HuH-7 (cell line): ENCODE data around the gene FBXL15.
A peak's percentile ranks its signal among the peaks of the same experiment; 100 is the strongest.
"Not testable (repeated sequence)": the region's sequence is repeated elsewhere in the genome, so short reads cannot be mapped to it uniquely, and the experiment has no call there.

ENCODE experiments used
- DNase-seq: peaks from one replicate; pipeline ENCODE4 v3.0.0; 2011; ENCODE audit warnings: low spot score

The FBXL15 gene

GRCh38 chr10:102431452-102432124 is 11.0 kb downstream of the FBXL15 start:
- no peak for DNase-seq

GRCh38 chr10:102432162-102432950 is 11.7 kb downstream of the FBXL15 start, which contains the start of gene CUEDC2:
Gene CUEDC2 (minus strand): TSS chr10:102432574. CDS start chr10:102425188, 7,386 bp downstream.
- DNase-seq, result peak; percentile 90

GRCh38 chr10:102433619-102434046 is 13.0 kb downstream of the FBXL15 start:
- DNase-seq, result no peak

GRCh38 chr10:102434394-102435132 is 13.9 kb downstream of the FBXL15 start:
- no peak for DNase-seq

GRCh38 chr10:102435133-102435497 is 14.5 kb downstream of the FBXL15 start:
- DNase-seq, result no peak

- DNase-seq, result no peak
Observed at GRCh38 chr10:102435529-102436233, 15.0 kb downstream of the FBXL15 start.

GRCh38 chr10:102436312-102436711 is 15.7 kb downstream of the FBXL15 start:
- DNase-seq, result no peak

GRCh38 chr10:102437515-102437914 is 16.9 kb downstream of the FBXL15 start:
- DNase-seq, result no peak

- no peak for DNase-seq
Observed at GRCh38 chr10:102438374-102438773, 17.7 kb downstream of the FBXL15 start.

- DNase-seq, result no peak
Observed at GRCh38 chr10:102444851-102445250, 24.2 kb downstream of the FBXL15 start.

GRCh38 chr10:102449321-102450123 is 28.9 kb downstream of the FBXL15 start:
- no peak for DNase-seq

- no peak for DNase-seq
Observed at GRCh38 chr10:102450124-102450373, 29.4 kb downstream of the FBXL15 start.

- peak; percentile 85 for DNase-seq
Observed at GRCh38 chr10:102450374-102451104, 29.9 kb downstream of the FBXL15 start.

GRCh38 chr10:102451105-102451969 is 30.7 kb downstream of the FBXL15 start, which contains the start of gene C10orf95:
Gene C10orf95 (minus strand): TSS chr10:102451543. CDS start chr10:102451093, 450 bp downstream.
- DNase-seq, result no peak

GRCh38 chr10:102452672-102453340 is 32.2 kb downstream of the FBXL15 start:
- DNase-seq, result no peak

- no peak for DNase-seq
Observed at GRCh38 chr10:102453502-102453901, 32.9 kb downstream of the FBXL15 start.

- DNase-seq, result not testable (repeated sequence)
Observed at GRCh38 chr10:102454662-102455487, 34.2 kb downstream of the FBXL15 start.

GRCh38 chr10:102455893-102456471 is 35.3 kb downstream of the FBXL15 start:
- DNase-seq, result no peak
